GM19438 (cell line): ENCODE data around the gene MINDY1.

ENCODE experiments used
- ATAC-seq: cut with Tn5 transposase; IDR thresholded peaks from one replicate; pipeline ENCODE4 v1.9.1; 2021; ENCODE audit warnings: low read depth; ENCODE audit not compliant: unreplicated experiment

Gene MINDY1

DNA sequence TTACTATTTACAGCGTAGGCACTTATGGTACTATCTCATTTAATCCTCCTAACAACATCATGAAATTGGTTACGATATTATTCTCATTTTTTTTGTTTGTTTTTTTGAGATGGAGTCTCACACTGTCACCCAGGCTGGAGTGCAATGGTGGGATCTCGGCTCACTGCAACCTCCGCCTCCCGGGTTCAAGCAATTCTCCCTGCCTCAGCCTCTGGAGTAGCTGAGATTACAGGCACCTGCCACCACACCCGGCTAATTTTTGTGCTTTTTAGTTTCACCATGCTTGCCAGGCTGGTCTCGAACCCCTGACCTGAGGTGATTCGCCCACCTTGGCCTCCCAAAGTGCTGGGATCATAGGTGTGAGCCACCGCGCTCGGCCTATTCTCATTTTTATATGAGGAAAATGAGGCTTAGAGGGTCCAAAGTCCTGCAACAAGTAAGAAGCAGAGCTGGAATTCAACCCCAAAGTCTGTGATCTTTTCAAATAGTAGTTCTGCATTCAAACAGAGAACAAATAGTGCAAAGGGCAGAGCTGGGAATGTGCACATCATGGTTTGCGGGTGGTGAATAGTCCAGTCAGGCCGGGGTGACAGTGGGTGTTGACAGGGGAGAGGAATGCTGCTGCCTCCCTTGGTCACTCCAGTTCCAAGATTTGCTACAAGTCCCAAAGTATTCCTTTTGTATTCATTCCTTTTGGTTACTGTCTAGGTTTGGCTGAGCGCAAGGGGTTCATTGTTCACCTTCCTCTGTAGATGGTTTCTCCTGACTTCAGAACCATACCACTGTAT lies 6.2 kb upstream of the MINDY1 start:
- no peak for ATAC-seq

DNA sequence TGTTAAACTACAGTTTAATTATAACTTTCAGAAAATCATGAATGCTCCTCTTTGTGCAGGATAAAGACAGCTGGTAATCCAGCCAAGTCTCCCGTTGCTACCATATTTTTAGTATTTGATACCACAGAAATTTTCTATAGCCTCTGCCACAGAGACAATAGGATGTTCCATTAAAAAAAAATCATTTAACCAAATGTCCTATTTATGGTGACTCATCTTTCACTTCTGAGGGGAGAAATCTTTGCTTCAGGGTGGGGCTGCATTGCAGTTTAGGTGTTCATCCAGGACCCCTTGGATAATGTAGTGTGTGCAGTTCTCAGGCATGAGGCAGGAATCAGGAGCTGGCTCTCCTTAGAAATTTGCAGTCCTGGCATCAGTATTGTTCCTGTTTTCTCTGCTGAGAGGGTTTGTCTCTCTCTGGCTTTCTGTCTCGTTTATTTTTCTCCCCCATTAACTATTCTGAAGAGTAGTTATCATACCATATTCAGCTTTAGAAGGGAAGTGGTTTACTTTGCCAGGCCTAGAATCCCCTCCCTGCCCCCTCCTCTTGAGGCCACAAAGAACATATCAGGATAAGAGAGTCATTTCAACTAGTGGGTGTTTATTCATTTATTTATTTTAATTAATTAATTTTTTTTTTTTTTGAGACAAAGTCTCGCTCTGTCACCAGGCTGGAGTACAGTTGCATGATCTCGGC lies 4.6 kb upstream of the MINDY1 start:
- no peak for ATAC-seq

DNA sequence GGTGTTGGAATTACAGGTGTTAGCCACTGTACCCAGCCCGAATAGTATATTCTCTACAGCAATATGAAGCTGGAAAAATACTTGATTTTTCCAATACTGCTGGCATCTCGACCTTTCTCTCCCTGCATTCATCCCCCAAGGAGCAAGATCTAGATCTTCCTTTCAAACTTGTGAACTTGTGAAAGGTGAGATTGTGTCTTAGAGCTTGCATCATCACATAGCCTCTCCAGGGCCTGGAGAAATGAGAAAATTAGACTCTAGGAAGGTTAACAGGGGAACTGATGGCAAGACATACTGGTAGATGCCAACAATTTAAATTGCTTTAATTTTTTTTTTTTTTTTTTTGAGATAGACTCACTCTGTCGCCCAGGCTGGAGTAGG lies 3.6 kb upstream of the MINDY1 start:
- no peak for ATAC-seq

DNA sequence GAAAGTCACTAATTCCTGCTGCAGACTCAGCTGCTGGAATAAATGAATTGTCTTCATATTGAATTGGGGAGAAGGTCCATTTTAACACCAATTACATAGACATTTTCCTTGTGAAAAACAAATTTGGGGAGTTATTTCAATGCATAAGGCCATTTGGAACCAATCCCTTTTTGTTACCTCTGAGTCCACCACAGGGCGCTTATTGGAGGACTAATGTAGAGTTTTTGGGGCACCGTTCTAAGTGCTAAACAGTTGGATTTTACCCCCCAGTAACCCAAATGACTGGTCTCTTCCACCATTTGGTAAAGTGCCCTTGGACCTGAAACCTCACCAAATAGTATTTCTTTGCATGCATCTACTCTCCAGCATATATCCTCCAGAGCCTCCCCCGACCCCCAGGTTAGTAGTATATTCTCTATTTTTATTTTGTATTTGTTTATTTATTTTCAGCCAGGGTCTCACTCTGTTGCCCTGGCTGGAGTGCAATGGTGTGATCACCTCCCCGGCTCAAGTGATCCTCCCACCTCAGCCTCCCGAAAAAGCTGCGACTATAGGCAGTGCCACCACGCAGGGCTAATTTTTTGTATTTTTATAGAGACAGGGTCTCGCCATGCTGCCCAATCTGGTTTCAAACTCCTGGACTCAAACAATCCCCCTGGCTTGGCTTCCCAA lies 3.1 kb upstream of the MINDY1 start:
- no peak for ATAC-seq

DNA sequence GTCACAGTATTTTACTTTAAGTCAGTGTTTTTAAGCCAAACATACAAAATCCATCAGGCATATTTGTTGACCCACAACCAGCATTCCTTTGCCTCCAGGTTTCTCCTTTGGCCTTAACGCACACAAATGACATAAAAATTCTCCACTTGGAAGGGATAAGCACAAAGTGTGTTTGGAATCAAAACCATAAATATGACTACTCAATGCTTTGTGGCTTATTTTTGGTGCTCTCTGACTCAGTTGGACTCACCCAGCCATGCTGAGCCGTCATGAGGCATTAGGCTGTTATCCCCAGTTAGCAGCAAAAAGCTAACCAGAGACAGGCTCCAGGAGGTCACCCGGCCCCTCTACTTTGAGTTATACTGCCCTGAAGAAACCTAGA lies 2.5 kb upstream of the MINDY1 start:
- no peak for ATAC-seq

DNA sequence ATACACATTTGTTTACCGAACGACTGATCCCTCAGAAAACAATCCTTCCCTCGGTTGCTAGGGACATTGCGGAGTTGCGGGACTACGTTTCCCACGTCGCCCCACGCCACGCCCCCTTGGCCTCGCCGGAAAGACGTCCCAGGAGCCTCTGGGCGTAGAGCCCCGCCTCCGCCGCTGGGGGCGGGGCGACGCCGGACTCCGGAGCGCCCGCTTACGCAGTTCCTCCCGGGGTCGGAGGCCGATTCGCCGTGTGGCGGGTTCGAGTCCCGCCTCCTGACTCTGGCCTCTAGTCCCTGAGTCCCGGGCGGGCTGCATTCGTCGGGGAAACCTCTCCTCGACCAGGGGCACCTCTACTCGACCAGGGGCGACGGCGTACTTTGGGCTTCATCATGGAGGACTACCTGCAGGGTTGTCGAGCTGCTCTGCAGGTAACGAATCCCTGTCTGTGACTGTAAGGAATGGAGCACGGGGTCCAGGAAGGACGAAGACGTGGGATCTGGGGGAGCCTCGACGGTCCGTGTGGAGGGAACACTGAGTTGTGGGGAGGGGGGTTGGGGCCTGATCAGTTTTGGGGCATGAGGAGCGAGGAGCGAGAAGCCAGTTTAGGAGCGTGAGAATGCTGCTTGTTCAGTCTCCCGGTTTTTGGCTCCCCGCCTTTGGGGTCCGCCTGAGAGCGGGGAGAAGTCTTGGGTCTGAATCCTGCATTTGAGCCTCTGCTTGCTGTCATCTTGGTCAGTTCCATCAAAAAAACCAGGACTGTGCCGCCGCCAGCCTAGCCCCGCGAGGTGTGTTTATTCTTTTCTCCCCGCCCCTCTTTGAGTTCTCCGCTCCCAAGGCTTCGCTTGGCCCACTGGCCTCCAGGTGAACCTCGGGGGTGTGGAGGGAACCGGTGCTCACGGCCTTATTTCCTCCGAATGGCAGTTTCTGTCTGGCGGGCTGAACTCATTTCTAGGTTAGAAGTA lies 1.8 kb upstream of the MINDY1 start, which contains the start of gene PRUNE1:
TSS of gene PRUNE1 (plus strand) at position 206 of the 962 bp plus-strand sequence. CDS start at position 390, 184 bp downstream.
- no peak for ATAC-seq

DNA sequence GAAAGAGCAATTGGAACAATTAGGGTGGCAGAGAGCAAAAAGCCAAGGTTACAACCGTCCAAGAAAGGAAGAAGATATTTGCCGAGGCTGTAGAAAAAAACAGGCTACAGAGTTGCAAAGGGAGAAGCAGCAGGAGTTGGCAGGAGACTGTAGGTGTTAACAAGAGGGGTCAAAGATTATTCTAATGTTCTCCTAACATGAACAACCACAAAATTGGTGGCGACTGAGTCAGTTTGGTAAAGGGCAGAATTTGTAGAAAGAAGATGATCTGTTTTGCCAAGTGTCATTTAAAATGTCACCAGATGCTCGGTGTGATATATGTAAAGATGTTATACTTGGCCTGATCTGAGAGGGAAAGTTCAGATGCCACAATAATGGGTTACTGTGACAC lies 1.1 kb upstream of the MINDY1 start:
- ATAC-seq = no peak

DNA sequence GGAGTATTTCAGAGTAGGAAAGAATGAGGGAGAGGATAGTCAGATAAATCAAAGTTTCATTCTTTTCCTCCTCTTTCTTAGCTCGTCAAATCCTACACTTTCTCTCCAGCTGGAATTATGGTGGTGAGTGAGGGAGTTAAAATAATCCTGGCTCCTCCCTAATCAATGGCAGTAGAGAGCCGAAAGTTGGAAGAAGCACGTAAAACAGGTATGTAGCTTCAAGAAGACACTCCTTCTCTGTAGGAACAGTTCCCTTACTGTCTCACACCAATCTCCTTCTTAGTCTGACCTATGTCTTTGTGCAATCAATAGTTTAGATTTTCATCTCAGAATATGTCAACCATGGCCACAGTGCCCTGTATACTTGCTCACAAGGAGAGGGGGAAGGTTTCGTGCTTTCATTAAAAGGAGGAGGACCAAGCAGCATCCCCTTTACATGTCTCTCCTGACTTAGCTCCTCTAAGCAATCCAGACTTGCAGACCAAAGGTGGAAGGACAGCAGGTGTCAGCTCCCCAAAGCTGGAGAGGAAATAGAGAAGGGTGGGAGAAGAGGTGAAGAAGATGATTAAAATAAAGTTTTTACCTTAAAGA lies 878 bp downstream of the MINDY1 start:
- no peak for ATAC-seq

DNA sequence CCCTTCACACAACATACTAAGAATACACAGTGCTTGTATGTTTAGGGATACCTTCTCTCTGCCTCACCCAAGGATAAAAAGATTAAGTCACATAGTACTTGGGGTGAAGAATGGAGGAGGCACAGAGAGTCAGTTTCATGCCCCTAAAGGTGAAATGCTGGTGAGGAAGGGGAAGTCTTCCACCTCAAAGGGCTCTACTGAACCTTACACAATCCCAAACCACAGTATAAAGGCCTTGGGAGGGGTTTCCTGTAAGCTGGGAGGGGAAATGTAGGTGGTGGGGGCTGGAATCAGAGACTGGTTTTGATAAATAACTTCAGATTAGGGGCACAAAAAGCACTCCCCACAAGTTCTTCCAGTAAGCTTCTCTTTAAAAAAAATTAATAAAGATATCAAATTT lies 3.5 kb downstream of the MINDY1 start:
- no peak for ATAC-seq

DNA sequence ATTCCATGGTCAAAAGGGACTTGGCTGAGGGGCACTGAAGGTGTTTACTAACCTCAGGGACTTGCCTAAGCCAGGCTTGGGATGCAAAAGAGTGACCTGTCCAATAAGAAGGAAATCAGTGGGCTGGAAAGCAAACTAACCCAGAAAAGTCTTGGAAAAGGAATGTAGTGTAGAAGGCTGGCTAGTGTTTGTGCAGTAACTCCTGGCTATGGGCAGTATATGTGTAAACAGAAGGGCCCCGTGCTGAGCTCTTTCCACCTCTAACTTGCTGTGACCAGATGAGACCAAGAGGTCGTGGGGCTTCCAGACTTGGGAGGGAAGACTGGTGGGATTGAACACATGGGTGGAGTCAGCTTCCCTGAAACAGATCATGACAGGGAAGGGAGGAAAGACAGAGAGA lies 4.1 kb downstream of the MINDY1 start:
- ATAC-seq = no peak

DNA sequence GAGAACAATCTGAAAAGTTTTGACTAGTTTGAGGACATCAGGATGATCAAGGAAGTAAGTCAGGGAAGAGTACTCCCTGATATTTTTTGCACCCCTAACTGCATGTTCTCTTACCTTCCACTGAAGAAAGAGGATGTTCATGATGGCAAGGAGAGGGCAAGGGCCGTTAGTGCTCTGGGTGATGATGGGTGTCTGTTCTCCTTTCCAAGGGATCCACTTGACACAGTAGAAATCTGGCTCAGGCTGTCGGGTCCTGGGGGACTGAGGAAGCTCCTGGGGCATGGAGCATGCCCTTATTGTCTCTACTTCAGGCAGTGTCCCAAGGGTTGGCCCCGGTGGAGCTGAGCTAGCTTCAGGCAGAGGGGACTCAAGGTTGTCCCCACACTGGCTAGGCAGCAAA lies 4.7 kb downstream of the MINDY1 start:
- ATAC-seq = no peak

DNA sequence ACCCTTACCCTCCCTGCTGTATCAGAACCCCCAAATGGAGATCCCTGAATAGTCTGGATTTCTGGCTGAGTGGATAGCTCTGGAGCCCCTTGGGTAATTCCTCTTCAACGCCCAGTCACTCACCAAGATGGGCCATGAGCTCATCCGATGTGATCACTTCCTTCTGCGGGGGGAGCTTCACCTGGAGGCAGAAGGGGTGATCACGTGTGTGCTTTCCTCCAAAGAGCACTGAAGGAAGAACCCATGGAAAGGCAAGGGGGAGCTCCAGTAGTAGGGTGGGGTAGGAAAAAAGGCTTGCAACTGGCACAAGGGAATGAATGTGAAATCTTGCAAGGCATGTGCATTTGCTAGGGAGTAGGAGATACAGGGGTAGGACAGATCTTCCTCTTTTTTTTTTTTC lies 5.1 kb downstream of the MINDY1 start:
- no peak for ATAC-seq

DNA sequence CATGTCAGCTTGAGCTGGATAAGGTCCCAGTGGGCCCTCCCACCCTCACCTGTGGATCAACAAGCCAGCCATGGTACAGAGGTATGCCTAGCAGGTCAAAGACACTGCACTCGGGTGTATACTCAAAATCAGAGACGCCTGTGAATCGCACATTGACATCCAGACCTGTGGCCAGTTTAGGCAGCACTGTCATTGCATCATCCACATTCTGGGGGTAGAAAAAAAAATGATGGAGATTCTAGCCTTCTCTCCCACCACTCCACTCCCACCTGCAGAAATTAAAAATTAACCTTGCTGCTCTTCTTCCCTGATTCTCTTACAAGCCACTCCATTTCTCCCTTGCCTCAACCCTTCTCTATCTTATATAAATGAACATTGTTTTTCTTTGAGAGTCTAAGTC lies 6.3 kb downstream of the MINDY1 start:
- no peak for ATAC-seq

DNA sequence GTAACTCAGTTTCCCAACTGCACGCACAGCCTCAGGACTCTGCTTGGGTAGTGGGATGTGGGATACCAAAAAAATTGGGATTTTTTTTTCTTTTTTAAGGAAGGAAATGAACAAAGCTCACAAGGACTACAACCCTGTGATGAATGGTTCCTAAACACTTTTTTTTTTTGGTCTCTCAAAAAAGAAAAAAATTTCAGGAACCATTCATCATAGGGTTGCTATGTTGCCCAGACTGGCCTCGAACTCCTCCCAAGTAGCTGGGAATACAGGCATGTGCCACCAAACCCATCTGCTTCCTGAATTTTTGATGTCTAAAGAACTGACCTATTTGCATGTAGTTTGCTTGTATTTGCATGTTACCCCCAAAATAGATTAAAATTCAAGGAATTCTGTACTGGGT lies 6.8 kb downstream of the MINDY1 start:
- ATAC-seq = no peak

DNA sequence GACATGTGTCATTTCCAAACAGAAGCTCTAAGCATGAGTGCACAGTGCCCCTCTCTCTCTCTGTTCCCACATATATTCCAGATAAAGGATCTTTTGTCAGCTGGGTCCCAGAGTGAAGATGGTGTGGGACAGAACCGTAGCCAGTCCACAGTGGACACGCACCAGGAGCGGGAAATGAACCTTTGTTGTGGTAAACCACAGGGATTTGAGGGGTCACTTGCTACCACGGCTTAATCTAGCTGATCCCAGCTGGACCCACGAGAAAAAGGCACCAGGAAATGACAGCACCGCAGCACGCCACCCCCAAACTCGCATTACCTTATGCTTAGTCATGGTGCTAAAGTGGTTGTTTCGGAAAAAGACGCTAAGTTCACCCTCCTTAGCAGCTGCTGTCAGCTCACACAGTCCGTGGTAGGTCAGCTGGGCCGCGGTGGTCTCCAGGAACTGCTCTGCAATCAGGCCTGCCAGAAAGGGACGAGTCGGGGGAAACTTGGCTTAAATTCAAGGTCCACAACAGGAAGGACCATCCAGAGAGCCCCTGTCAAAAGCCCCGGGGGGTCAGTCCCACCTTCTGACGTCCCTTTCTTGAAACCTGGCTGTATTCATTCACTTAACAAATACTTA lies 7.5 kb downstream of the MINDY1 start:
- ATAC-seq = no peak

DNA sequence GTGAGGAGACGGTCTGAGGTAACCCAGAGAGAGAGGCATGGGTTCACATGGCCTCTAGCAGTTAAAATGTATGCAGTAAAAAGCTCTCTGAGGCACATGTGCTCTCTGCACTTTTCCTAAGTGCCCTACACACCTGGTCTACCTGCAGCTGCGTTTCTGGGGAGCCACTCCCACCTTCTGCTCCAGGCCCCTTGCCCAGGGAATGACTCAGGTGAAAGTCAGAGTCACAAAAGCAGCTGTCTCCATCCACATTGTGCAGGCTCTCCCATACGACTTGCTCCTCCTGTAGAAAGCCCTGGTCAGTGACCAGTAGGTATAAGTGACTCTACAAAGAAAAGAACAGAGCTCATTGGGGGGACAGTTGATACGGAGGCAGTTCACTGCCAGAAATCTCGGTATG lies 8.8 kb downstream of the MINDY1 start:
- ATAC-seq = no peak

DNA sequence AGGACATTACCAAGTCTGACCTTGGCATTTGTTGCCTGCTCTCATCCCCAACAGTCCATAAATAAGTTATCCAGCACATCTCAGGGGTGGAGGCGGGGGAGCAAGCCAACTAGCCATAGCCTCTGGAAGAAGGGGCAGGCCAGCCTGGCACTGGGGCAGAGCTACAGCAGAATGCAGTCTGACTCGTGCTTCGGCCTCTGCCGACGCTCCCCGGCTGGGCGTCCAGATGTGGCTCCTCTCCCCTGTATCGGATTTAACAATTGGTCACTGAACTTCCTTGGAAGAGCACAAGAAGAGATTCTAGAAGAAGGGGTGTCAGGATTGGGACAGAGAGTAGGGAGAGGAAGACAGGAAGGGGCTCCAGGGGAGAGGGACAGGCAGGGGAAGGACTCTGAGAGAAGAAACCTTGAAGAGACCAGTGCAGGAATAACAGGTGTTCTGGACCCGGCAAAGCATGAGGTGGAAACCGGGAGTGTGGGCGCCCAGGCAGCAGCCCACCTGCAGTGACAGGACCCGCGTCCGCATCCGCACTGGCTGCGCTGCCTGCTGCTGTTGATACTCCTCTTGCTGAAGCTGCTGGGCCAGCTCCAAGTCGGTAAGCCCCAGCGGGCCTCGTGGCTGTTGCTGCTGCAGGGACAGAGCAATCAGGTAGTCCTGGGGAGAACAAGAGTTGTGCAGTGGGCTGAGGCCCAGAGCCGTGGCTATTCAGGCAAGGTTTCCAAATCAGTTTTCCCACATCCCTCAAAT lies 9.4 kb downstream of the MINDY1 start:
- no peak for ATAC-seq

DNA sequence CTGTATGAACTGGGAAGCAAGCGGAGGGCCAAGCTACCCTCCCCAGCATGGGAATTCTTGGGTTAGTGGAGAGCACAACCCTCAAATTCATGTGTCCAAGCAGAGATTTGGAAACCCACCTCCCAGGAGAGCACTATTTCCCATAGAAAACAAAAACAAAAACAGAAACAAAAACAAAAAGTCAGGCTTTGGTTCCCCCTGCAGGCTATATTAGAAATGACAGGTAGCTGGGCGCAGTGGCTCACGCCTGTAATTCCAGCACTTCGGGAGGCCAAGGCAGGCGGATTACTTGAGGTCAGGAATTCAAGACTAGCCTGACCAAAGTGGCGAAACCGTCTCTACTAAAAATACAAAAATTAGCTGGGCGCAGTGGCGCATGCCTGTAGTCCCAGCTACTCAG lies 10.8 kb downstream of the MINDY1 start:
- ATAC-seq = no peak

DNA sequence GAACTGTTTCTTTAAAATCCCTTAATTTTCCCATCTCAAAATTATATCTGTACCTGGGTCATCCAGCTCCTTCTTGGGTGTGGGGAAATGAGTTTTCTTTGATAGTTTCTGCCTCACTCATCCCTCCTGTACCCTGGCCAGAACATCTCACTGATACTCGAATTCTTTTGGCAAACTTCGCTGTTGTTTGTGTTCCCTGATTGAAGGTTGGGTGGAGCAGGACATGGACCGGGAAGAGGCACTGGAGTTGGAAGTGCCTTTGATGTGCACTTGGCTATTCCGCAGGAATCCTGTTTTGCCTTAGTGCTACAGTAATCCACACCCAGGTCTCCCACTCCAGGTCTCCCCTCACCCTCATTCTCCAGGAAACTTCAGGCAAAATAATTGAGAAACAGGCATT lies 11.2 kb downstream of the MINDY1 start:
- no peak for ATAC-seq
